Effector memory CD8-positive, alpha-beta T cell (primary cell): ENCODE data around the gene C6orf89.
"Not testable (repeated sequence)": the region's sequence is repeated elsewhere in the genome, so short reads cannot be mapped to it uniquely, and the experiment has no call there.

Experiments used
- ATAC-seq: fragments of 150-1000 bp; cut with Tn5 transposase; replicated peaks from 2 replicates; pipeline ENCODE4 v1.10.0; 2021; ENCODE audit warnings: mild to moderate bottlenecking, moderate library complexity
- DNase-seq, 3 experiments: peaks; one replicate each; pipeline ENCODE4 v3.0.0; 2021
- H3K27ac Mint-ChIP-seq, 2 donors: one replicate each; pipeline ENCODE4 v1.8.0; 2022; ENCODE audit warnings: mild to moderate bottlenecking in 2 of 2, mixed read lengths in 2 of 2, moderate library complexity in 2 of 2
- H3K27me3 Mint-ChIP-seq, 2 donors: one replicate each; pipeline ENCODE4 v1.8.0; 2022; ENCODE audit warnings: mixed read lengths in 2 of 2
- H3K36me3 Mint-ChIP-seq: one replicate; pipeline ENCODE4 v1.8.0; 2022; ENCODE audit warnings: mild to moderate bottlenecking, moderate library complexity, mixed read lengths; ENCODE audit not compliant: insufficient read depth
- H3K4me1 Mint-ChIP-seq, 2 donors: one replicate each; pipeline ENCODE4 v1.8.0; 2022; ENCODE audit warnings: low read depth in 2 of 2, mixed read lengths in 2 of 2
- H3K4me3 Mint-ChIP-seq, 2 donors: one replicate each; pipeline ENCODE4 v1.8.0; 2022; ENCODE audit warnings: mild to moderate bottlenecking in 2 of 2, mixed read lengths in 2 of 2, moderate library complexity in 2 of 2
- H3K9me3 Mint-ChIP-seq, 2 donors: one replicate each; pipeline ENCODE4 v1.8.0; 2022; ENCODE audit warnings: mixed read lengths in 2 of 2

C6orf89 gene

DNA sequence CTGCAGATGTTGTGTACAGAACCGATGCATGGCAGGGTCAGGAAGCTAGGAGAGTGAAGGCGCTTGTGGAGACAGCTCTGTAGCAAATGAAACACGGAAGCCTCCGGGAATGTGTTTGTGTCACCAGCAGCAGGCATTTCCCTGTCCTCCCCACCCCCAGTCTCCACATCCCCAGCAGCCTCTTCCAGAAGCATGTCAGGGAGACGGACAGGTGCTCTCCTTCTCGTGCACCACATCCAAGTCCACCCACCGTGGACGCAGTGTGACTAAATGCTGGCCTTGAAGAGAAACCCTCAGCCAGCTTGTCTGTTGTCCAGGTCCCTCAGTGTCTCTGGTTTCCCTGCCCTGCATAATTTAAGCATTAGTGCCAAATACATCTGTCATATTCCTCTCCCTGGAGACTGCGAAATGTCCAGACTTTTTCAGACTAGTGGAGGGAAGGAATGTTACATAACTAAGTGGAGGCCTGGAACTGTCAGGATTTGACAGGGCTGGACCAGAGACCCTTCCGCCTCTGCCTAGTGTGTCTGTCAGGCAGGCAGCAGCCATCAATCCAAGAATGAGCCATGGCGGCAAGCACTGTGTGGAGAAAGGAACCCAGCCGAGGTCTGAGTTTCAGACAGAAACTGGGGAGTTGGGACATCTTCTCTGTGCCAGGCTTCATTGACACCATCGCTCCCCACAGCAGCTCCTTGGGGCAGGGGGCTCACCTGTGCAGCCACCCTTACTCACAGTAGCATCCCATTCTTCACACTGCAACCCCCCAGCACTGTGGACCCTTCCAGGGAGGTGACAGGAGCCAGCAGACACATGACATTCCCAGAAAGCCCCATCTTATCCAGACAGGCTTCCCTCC lies 42.2 kb downstream of the C6orf89 start:
- Mint-ChIP-seq H3K27ac (peak overlapping the region; percentile 5 to 73), H3K27me3 (no peaks in the 10 kb centered on the region), H3K36me3 (peaks cover 12% of the 10 kb centered on the region), H3K4me1 (no peaks in the 10 kb centered on the region), H3K9me3 (no peaks in the 10 kb centered on the region), H3K4me3 (no peak overlapping the region)
- ATAC-seq, result no peak
- no peak for DNase-seq

DNA sequence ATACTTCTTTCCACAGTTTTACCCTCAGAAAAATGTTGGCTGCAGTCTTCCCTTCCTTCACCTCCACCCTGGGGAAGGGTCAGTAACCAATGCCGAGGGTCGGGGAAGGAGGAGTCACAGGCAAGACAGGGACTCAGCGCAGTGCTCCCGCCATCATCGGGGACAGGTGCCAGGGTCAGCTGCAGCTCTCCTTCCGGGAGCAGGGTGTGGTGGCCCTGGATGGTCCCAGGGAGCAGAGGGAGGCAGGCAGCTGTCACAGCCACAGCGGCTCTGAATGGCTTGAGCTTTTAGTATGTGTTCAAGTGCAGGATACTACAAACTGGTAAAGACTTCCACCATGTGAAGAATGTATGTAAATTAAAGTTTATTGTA lies 42.8 kb downstream of the C6orf89 start:
- peaks cover 12% of the 10 kb centered on the region for H3K36me3 Mint-ChIP-seq
- H3K27ac Mint-ChIP-seq, result peak overlapping the region in 1 of 2 donors; percentile 5
- H3K27me3 Mint-ChIP-seq, result no peaks in the 10 kb centered on the region
- DNase-seq (no peak), ATAC-seq (no peak)
- no peaks in the 10 kb centered on the region for H3K9me3 Mint-ChIP-seq
- no peaks in the 10 kb centered on the region for H3K4me1 Mint-ChIP-seq
- no peak overlapping the region for H3K4me3 Mint-ChIP-seq

DNA sequence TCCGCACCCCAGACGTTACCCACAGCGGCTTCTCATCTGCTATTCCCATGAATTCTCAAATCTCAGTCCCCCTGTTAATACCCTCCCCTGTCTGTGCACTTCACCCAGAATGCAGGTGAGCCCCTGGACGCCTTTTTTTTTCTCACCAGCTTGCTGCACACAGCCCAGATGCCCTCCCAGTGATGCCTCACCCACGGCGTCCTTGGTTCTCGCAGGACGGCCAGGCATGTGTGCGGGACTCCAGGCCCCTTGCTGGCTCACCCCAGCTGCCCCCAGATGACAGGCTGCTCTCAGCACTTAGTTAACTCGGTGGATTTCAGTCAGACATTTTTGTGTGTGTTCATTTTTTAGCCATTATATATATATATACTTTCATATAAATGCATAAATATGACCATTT lies 43.4 kb downstream of the C6orf89 start:
- Mint-ChIP-seq H3K27ac (peak overlapping the region in 1 of 2 donors; percentile 5), H3K4me3 (no peak overlapping the region), H3K9me3 (no peaks in the 10 kb centered on the region), H3K36me3 (peaks cover 12% of the 10 kb centered on the region), H3K4me1 (no peaks in the 10 kb centered on the region), H3K27me3 (no peaks in the 10 kb centered on the region)
- DNase-seq (no peak), ATAC-seq (no peak)

DNA sequence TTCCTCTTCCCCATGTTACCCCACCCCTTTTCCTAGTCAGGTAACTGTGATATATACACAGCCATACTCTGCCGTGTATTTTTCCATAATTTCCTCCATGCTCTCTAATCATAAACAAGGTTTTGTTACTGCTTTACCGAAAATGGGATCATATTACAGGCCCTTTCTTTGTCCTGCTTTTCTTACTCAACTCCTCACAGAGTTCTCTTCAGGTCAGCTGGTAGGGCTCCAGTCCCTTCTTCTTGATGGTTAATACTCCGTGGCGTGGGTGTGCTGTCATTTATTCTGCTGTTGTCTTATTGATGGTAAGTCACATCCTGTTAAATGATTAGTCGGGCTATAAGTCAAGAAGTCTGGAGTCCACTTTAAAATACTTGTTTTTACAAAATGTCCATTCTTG lies 43.9 kb downstream of the C6orf89 start:
- H3K27me3 Mint-ChIP-seq, result no peaks in the 10 kb centered on the region
- no peak overlapping the region for H3K27ac Mint-ChIP-seq
- no peaks in the 10 kb centered on the region for H3K4me1 Mint-ChIP-seq
- H3K36me3 Mint-ChIP-seq, result peaks cover 12% of the 10 kb centered on the region
- H3K4me3 Mint-ChIP-seq, result no peak overlapping the region
- ATAC-seq, result no peak
- DNase-seq, result no peak
- H3K9me3 Mint-ChIP-seq, result no peaks in the 10 kb centered on the region

DNA sequence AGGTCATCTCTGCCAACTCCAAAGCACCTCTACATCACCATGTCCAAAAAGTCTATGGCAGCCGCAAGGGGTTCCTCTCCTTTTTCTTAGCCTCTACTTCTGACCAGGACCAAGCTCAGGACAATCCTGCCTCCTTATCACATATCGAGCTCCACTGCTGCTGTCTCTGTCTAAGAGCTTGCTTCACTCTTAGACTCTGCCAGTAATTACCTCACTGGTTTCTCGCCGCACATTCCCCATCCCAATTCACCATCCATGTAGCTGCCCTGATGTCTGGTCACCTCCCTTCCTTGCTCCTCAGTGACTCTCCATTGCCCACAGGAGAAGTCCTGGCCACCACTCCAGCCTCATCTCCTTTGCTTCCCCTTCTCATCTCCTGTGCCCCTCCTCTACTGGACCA lies 44.7 kb downstream of the C6orf89 start:
- Mint-ChIP-seq H3K27me3 (no peaks in the 10 kb centered on the region), H3K9me3 (no peaks in the 10 kb centered on the region), H3K4me1 (no peaks in the 10 kb centered on the region), H3K27ac (peak overlapping the region in 1 of 2 donors; percentile 18), H3K36me3 (peaks cover 12% of the 10 kb centered on the region), H3K4me3 (no peak overlapping the region)
- ATAC-seq (no peak), DNase-seq (no peak)

DNA sequence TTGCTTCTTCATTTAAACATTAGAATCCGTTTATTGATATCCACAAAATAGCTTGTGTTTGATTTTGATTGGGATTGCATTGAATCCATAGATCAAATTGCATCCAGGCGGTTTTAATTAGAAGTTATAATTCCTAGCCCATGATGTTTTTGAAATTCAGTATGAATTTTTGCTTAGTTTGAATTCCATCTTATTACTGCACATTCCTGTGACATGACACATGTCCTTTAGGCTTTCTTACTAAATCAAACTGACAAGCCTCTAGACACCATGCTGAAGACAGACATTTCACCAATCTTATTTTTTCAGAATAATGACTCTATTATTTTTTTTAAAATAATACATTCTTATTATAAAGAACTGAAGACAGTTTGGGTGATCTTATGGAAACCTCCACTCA lies 47.4 kb downstream of the C6orf89 start:
- Mint-ChIP-seq H3K4me1 (no peaks in the 10 kb centered on the region), H3K9me3 (no peaks in the 10 kb centered on the region), H3K36me3 (peaks cover 8% of the 10 kb centered on the region), H3K4me3 (no peak overlapping the region), H3K27ac (no peak overlapping the region), H3K27me3 (peaks cover 7 to 11% of the 10 kb centered on the region in 2 donors)
- ATAC-seq, result no peak
- DNase-seq, result no peak

DNA sequence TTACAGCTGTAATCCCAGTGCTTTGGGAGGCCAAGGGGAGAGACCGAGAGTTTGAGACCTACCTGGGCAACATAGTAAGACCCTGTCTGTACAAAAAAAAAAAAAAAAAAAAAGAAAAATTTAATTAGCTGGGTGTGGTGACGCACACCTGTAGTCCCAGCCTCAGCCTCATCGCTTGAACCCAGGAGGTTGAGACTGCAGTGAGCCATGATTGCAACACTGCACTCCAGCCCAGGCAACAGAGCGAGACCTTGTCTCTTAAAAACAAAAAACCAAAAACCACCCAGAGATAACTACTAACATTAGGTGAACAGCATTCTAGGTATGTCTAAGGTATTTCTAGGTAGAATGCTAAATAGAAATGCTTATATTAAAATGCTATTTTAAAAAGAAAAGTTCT lies 47.8 kb downstream of the C6orf89 start:
- Mint-ChIP-seq H3K27ac (no peak overlapping the region), H3K27me3 (peaks cover 7 to 11% of the 10 kb centered on the region in 2 donors), H3K9me3 (no peaks in the 10 kb centered on the region), H3K4me3 (no peak overlapping the region), H3K36me3 (peaks cover 5% of the 10 kb centered on the region), H3K4me1 (no peaks in the 10 kb centered on the region)
- DNase-seq (no peak), ATAC-seq (no peak)

DNA sequence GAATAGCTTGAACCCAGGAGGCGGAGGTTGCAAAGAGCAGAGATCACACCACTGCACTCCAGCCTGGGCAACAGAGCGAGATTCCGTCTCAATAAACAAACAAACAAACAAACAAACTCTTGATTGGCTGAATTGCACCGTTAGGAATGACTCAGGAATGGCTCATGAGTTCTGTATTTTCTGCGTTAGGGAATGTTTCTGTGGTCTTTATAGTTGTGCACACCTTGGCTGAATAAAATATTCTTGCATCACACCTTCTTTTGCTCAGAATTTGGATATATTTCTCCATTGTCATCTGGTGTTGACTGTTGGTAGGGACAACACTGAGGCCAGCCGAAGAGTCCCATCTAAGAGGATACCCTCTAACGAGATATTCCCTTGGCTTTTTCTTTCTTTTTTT lies 49.1 kb downstream of the C6orf89 start:
- Mint-ChIP-seq H3K27me3 (peaks cover 18 to 19% of the 10 kb centered on the region in 2 donors), H3K27ac (no peak overlapping the region), H3K4me1 (no peaks in the 10 kb centered on the region), H3K36me3 (peaks cover 2% of the 10 kb centered on the region), H3K4me3 (no peak overlapping the region), H3K9me3 (no peaks in the 10 kb centered on the region)
- no peak for DNase-seq
- ATAC-seq, result no peak

DNA sequence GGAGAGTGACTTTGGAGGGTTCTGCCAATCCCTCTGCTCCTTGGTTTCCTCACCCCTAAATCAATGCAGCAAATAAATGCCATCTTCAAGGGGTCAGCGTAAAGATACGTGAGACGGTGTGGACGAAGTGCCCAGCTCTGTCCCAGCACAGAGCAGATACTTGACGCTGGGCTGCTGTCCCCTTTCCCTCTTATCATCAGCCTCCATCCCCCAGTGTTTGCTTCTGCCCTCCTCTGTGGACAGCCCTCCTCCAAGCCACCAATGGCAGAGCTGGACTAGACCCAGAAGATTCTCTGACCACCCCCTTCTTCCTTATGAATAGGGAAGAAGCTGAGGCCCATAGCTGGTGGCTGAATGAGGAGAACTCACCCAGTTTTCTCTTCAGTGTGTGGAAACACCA lies 51.1 kb downstream of the C6orf89 start:
- Mint-ChIP-seq H3K4me3 (no peak overlapping the region), H3K36me3 (peaks cover 2% of the 10 kb centered on the region), H3K27me3 (peaks cover 23 to 27% of the 10 kb centered on the region in 2 donors), H3K27ac (no peak overlapping the region), H3K4me1 (no peaks in the 10 kb centered on the region), H3K9me3 (no peaks in the 10 kb centered on the region)
- no peak for ATAC-seq
- no peak for DNase-seq

DNA sequence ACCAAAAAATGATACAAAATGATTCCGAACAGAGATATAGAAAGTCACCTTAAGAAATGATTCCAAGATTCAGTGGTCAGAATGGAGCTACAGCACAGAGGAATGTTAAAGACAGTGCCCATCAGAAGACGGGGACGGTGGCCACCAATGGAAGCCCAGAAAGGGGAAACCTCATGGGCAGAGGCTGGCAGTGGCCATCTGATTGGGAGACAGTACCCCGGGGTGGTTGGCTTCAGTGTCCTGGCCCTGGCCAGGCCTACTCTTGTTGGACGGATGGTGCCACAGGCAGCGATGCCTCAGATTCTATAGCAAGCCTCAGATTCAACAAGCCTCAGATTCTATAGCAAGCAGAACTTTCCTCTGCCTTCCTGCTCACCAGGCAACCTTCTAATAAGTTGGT lies 52.1 kb downstream of the C6orf89 start:
- Mint-ChIP-seq H3K27ac (no peak overlapping the region), H3K9me3 (no peaks in the 10 kb centered on the region), H3K27me3 (peaks cover 23 to 27% of the 10 kb centered on the region in 2 donors), H3K4me1 (no peaks in the 10 kb centered on the region), H3K4me3 (no peak overlapping the region), H3K36me3 (peaks cover 2% of the 10 kb centered on the region)
- DNase-seq (no peak), ATAC-seq (no peak)

DNA sequence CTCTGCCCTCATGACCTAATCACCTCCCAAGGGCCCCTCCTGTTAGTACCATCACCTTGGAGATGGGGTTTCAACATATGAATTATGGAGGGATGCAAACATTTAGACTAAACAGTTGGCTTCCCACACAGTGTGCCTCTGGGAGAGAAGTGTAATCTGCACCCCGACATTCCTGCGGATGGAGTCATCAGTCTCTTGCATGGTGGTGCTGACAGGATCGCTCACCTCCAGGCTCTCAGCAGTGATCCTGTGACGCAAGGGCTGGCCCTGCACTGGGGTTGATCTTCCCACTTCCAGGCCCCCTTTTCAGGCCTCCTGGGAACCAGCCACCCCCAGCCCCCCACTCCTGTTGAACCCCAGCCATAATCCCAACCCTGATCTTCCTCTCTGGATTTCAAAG lies 52.8 kb downstream of the C6orf89 start:
- no peak overlapping the region for H3K4me3 Mint-ChIP-seq
- H3K27ac Mint-ChIP-seq, result no peak overlapping the region
- H3K36me3 Mint-ChIP-seq, result peaks cover 2% of the 10 kb centered on the region
- no peaks in the 10 kb centered on the region for H3K9me3 Mint-ChIP-seq
- no peak for ATAC-seq
- H3K27me3 Mint-ChIP-seq, result peaks cover 27 to 29% of the 10 kb centered on the region in 2 donors
- DNase-seq, result no peak
- H3K4me1 Mint-ChIP-seq, result no peaks in the 10 kb centered on the region

DNA sequence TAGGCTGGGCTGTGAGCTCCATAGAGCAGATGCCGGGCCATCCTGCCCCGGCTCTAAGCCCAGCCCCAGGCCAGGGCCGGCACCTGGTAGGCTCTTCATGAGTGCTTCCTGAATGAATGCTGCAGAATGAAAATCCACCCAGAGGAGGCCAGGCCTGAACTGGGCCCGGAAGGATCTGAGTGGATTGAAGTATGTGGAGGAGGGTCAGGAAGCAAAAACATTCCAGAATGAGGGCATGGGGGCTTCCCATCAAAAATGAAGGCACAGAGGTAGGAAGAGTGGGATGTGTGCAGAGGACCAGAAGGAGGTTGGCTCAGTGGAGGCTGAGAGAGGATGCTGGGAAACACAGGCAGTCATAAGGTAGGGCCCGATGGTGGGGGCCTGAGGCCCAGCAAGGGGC lies 53.3 kb downstream of the C6orf89 start:
- H3K9me3 Mint-ChIP-seq, DNase-seq, H3K36me3 Mint-ChIP-seq, ATAC-seq, H3K4me1 Mint-ChIP-seq, H3K27ac Mint-ChIP-seq, H3K4me3 Mint-ChIP-seq: not testable (repeated sequence)
- H3K27me3 Mint-ChIP-seq, result peaks cover 27 to 31% of the 10 kb centered on the region in 2 donors

DNA sequence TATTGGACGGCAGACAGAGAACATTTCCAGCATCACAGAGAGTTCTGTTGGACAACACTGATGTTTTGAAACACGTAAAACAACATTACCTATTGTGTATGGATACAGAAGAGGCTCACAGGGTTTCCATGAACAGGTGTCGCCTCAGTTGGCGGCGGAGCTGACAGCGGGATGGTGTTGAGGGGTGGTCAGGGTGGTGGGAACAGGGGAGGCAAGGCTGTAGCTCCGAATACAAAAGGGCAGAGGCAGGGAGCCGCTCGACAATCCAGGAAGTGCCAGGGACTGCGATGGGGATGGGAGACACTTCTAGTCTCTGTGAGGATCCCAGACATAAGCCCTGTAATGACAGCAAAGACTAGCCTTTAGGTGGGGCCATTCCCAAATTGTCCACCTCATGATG lies 54.3 kb downstream of the C6orf89 start:
- Mint-ChIP-seq H3K4me3 (no peak overlapping the region), H3K27ac (no peak overlapping the region), H3K36me3 (peaks cover 2% of the 10 kb centered on the region), H3K9me3 (no peaks in the 10 kb centered on the region), H3K27me3 (peaks cover 27 to 31% of the 10 kb centered on the region in 2 donors), H3K4me1 (no peaks in the 10 kb centered on the region)
- no peak for ATAC-seq
- no peak for DNase-seq

DNA sequence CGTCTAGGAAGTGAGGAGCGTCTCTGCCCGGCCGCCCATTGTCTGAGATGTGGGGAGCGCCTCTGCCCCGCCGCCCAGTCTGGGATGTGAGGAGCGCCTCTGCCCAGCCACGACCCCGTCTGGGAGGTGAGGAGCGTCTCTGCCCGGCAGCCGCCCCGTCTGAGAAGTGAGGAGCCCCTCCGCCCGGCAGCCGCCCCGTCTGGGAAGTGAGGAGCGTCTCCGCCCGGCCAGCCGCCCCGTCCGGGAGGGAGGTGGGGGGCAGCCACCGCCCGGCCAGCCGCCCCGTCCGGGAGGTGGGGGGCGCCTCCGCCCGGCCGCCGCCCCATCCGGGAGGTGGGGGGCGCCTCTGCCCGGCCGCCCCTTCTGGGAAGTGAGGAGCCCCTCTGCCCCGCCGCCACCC lies 55.8 kb downstream of the C6orf89 start:
- not testable (repeated sequence) for H3K9me3 Mint-ChIP-seq, H3K36me3 Mint-ChIP-seq, H3K27ac Mint-ChIP-seq, H3K4me1 Mint-ChIP-seq, ATAC-seq, H3K4me3 Mint-ChIP-seq, DNase-seq
- peaks cover 27 to 31% of the 10 kb centered on the region in 2 donors for H3K27me3 Mint-ChIP-seq
